Stomach (tissue), 4 donors: ENCODE results near the gene ABCA5.

Experiments
- CTCF ChIP-seq, 7 experiments: fragments of 450-650 bp in 4 of 7; fragments of 200-600 bp in 3 of 7; sonication (generic) in 3 of 7; IDR thresholded peaks; one replicate each; pipeline ENCODE4 v1.5.1; 2016 to 2019; ENCODE audit warnings: antibody characterized with exemption in 7 of 7, control low read depth in 2 of 7, mild to moderate bottlenecking in 1 of 7
- POLR2A ChIP-seq, 4 donors: fragments of 450-650 bp; IDR thresholded peaks; one replicate each; pipeline ENCODE4 v1.6.1; 2016; ENCODE audit warnings: antibody characterized with exemption in 4 of 4, control low read depth in 2 of 4, mild to moderate bottlenecking in 1 of 4, moderate library complexity in 1 of 4
- POLR2AphosphoS5 ChIP-seq, 3 donors: sonication (generic); formaldehyde crosslinking; IDR thresholded peaks; one replicate each; pipeline ENCODE4 v1.6.1; 2016; ENCODE audit warnings: antibody characterized with exemption in 3 of 3

GRCh38 chr17:69314246-69315065 is 12.5 kb downstream of the ABCA5 start:
- no peak for TF ChIP-seq CTCF (IDR thresholded peaks at IDR 0.05)
- TF ChIP-seq POLR2A (IDR thresholded peaks at IDR 0.05) = no peak
- TF ChIP-seq POLR2AphosphoS5 (IDR thresholded peaks at IDR 0.05) = no peak
